ENCODE data around the gene PAOX. TPM values are rescaled to one million over a fixed set of nuclear protein-coding genes. Genes with fewer than 3 reads are reported as not detected.

PAOX gene
- total and polyA plus RNA-seq, 2 of the 13 experiments (the other 11 are each of a cell fraction or from before 2014, with no cell fraction given) = 0.49 to 0.77 TPM

DNA sequence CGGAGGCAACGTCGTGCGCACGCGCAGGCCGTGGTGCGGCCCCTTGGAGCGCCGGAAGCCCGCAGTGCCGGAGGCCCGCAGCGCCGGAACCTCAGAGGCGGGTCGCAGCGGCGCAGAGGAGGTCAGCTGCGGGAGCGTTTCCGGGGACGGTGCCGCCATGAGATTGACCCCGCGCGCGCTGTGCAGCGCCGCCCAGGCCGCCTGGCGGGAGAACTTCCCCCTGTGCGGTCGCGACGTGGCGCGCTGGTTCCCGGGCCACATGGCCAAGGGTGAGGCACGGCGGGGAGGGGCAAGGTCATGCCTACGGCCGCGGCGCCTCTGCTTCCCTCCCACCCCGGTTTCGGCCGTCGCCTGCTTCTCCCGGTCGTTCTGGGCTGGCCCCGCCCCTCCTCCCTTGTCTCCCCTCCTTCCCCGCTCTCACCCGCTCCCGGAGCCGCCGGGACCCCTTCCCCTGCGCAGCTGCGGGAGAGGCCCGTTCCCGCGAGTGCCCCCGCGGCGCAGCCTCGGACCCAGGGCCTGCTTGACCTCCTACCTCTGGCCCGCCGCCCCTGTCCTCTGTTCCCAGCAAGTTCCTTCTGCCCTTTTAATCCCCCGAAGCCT, 15.1 kb downstream of the PAOX start, which contains the start of gene MTG1 (continued):
- TF ChIP-seq, protein P1, sequence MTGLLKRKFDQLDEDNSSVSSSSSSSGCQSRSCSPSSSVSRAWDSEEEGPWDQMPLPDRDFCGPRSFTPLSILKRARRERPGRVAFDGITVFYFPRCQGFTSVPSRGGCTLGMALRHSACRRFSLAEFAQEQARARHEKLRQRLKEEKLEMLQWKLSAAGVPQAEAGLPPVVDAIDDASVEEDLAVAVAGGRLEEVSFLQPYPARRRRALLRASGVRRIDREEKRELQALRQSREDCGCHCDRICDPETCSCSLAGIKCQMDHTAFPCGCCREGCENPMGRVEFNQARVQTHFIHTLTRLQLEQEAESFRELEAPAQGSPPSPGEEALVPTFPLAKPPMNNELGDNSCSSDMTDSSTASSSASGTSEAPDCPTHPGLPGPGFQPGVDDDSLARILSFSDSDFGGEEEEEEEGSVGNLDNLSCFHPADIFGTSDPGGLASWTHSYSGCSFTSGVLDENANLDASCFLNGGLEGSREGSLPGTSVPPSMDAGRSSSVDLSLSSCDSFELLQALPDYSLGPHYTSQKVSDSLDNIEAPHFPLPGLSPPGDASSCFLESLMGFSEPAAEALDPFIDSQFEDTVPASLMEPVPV (CRISPR knock-in tag; IDR thresholded peaks at IDR 0.05) = peak; percentile 90
- TF ChIP-seq NPAS2 (CRISPR knock-in tag; IDR thresholded peaks at IDR 0.05; ENCODE audit: borderline replicate concordance) = no peak
- TF ChIP-seq ZNF672 (CRISPR knock-in tag; IDR thresholded peaks at IDR 0.05) = no peak
- TF ChIP-seq, protein P2, sequence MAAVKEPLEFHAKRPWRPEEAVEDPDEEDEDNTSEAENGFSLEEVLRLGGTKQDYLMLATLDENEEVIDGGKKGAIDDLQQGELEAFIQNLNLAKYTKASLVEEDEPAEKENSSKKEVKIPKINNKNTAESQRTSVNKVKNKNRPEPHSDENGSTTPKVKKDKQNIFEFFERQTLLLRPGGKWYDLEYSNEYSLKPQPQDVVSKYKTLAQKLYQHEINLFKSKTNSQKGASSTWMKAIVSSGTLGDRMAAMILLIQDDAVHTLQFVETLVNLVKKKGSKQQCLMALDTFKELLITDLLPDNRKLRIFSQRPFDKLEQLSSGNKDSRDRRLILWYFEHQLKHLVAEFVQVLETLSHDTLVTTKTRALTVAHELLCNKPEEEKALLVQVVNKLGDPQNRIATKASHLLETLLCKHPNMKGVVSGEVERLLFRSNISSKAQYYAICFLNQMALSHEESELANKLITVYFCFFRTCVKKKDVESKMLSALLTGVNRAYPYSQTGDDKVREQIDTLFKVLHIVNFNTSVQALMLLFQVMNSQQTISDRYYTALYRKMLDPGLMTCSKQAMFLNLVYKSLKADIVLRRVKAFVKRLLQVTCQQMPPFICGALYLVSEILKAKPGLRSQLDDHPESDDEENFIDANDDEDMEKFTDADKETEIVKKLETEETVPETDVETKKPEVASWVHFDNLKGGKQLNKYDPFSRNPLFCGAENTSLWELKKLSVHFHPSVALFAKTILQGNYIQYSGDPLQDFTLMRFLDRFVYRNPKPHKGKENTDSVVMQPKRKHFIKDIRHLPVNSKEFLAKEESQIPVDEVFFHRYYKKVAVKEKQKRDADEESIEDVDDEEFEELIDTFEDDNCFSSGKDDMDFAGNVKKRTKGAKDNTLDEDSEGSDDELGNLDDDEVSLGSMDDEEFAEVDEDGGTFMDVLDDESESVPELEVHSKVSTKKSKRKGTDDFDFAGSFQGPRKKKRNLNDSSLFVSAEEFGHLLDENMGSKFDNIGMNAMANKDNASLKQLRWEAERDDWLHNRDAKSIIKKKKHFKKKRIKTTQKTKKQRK (IDR thresholded peaks at IDR 0.05; ENCODE audit: low read length) = no peak
- TF ChIP-seq POLR2A (IDR thresholded peaks at IDR 0.05; ENCODE audit: insufficient read depth in 1 of 2, low read depth in 2 of 2, low read length in 2 of 2) = peak; percentile 91 to 94
- TF ChIP-seq THAP11 (CRISPR knock-in tag; IDR thresholded peaks at IDR 0.05) = peak; percentile 94
- TF ChIP-seq ZNF430 (CRISPR knock-in tag; IDR thresholded peaks at IDR 0.05) = no peak; the same call in 1 of the 2 replicates
- peak; percentile 35; the same call in 1 of the 2 replicates for TF ChIP-seq ZNF333 (CRISPR knock-in tag; IDR thresholded peaks at IDR 0.05; ENCODE audit: borderline replicate concordance)
- no peak for TF ChIP-seq ZNF564 (CRISPR knock-in tag; IDR thresholded peaks at IDR 0.05)
- TF ChIP-seq HDAC1 (CRISPR knock-in tag; IDR thresholded peaks at IDR 0.05) = peak; percentile 91
- peak; percentile 95 for TF ChIP-seq ZNF563 (CRISPR knock-in tag; IDR thresholded peaks at IDR 0.05)
- peak; percentile 81 for TF ChIP-seq SP2 (CRISPR knock-in tag; IDR thresholded peaks at IDR 0.05)
- no peak for TF ChIP-seq ZKSCAN8 (CRISPR knock-in tag; IDR thresholded peaks at IDR 0.05; ENCODE audit: borderline replicate concordance)
- no peak for TF ChIP-seq RBAK (CRISPR knock-in tag; IDR thresholded peaks at IDR 0.05)
- peak; percentile 56; the same call in 1 of the 2 replicates for TF ChIP-seq SP5 (CRISPR knock-in tag; IDR thresholded peaks at IDR 0.05; ENCODE audit: borderline replicate concordance, low read depth)
- TF ChIP-seq SP140L (CRISPR knock-in tag; IDR thresholded peaks at IDR 0.05; ENCODE audit: borderline replicate concordance) = no peak
- TF ChIP-seq HNRNPLL (IDR thresholded peaks at IDR 0.05; ENCODE audit: low read depth, low read length, poor library complexity, severe bottlenecking) = peak; percentile 71
- TF ChIP-seq HINFP (CRISPR knock-in tag; IDR thresholded peaks at IDR 0.05; ENCODE audit: low read depth) = no peak
- 0 out of 2 replicates have a peak, but pooled peaks have one; percentile 89 for TF ChIP-seq AHR (CRISPR knock-in tag; IDR thresholded peaks at IDR 0.05)
- peak; percentile 96 for TF ChIP-seq ZNF670 (CRISPR knock-in tag; IDR thresholded peaks at IDR 0.05; ENCODE audit: borderline replicate concordance)
- TF ChIP-seq, protein P3, sequence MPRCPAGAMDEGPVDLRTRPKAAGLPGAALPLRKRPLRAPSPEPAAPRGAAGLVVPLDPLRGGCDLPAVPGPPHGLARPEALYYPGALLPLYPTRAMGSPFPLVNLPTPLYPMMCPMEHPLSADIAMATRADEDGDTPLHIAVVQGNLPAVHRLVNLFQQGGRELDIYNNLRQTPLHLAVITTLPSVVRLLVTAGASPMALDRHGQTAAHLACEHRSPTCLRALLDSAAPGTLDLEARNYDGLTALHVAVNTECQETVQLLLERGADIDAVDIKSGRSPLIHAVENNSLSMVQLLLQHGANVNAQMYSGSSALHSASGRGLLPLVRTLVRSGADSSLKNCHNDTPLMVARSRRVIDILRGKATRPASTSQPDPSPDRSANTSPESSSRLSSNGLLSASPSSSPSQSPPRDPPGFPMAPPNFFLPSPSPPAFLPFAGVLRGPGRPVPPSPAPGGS (CRISPR knock-in tag; IDR thresholded peaks at IDR 0.05) = peak; percentile 88
- peak; percentile 80; the same call in 1 of the 2 replicates for TF ChIP-seq IRF2 (CRISPR knock-in tag; IDR thresholded peaks at IDR 0.05)

Data from HepG2 (cell line).